ENCODE data around the gene DHX57. TPM values are rescaled to one million over a fixed set of nuclear protein-coding genes. Genes with fewer than 3 reads are reported as not detected.

DHX57 gene
- total RNA-seq, 1 experiment from 2014 or later: 27.5 TPM

- Mint-ChIP-seq H3K4me1 (peaks cover 0 to 3% of the 10 kb centered on the region in 2 experiments; a peak in 1 of 4 replicates), H3K4me3 (no peak overlapping the region), H3K9me3 (no peaks in the 10 kb centered on the region), H3K36me3 (ENCODE audit: insufficient read depth in 1 of 3, low read depth in 3 of 3) (no peaks in the 10 kb centered on the region), H3K27me3 (ENCODE audit: low read depth) (no peaks in the 10 kb centered on the region), H3K27ac (no peak overlapping the region)
- Histone ChIP-seq H3K79me2 (ENCODE audit: insufficient read depth, low read length) (no peaks in the 10 kb centered on the region), H4K20me1 (ENCODE audit: control insufficient read depth, insufficient read depth, insufficient read length) (no peaks in the 10 kb centered on the region), H3K56ac (ENCODE audit: insufficient read length, low read depth, low read length) (no peak overlapping the region), H3K23me2 (ENCODE audit: insufficient read length, low read depth, low read length, poor library complexity, severe bottlenecking) (no peaks in the 10 kb centered on the region), H3K4ac (ENCODE audit: low read depth, low read length) (no peak overlapping the region), H2BK120ac (ENCODE audit: low read depth, low read length, poor library complexity, severe bottlenecking) (no peak overlapping the region), H3K18ac (ENCODE audit: insufficient read length, low read depth, low read length) (no peak overlapping the region), H3T11ph (ENCODE audit: low read length) (no peak overlapping the region), H3K9ac (ENCODE audit: extremely low read depth, insufficient read length, low read length) (no peak overlapping the region), H3K27me3 (ENCODE audit: insufficient read depth, low read length) (no peaks in the 10 kb centered on the region), H2BK20ac (ENCODE audit: low read depth, low read length, poor library complexity, severe bottlenecking) (no peak overlapping the region), H2BK12ac (ENCODE audit: insufficient read length, low read depth, low read length) (no peak overlapping the region), H2AK5ac (ENCODE audit: insufficient read length, low read length) (no peak overlapping the region), H4K8ac (replicated peaks; ENCODE audit: insufficient read length, low read depth, low read length) (no peak overlapping the region), H3K14ac (ENCODE audit: insufficient read depth, low read length) (no peak overlapping the region), H2BK15ac (ENCODE audit: low read depth, low read length) (no peak overlapping the region), H3K23ac (ENCODE audit: insufficient read length, low read depth, low read length) (no peak overlapping the region), H4K5ac (ENCODE audit: insufficient read length, low read depth, low read length) (no peak overlapping the region), H2BK5ac (ENCODE audit: insufficient read length, low read length) (no peak overlapping the region), H2AFZ (ENCODE audit: low read length) (no peak overlapping the region), H3K27ac (ENCODE audit: insufficient read length, low read depth, low read length) (no peak overlapping the region), H4K91ac (ENCODE audit: insufficient read length, low read depth, low read length) (no peak overlapping the region), H3K9me3 (ENCODE audit: control insufficient read depth, low read depth, low read length) (no peaks in the 10 kb centered on the region), H3K79me1 (ENCODE audit: insufficient read depth, low read depth, low read length, poor library complexity, severe bottlenecking) (no peaks in the 10 kb centered on the region), H3K4me1 (ENCODE audit: insufficient read depth, low read length) (no peaks in the 10 kb centered on the region), H3K4me2 (ENCODE audit: insufficient read depth, insufficient read length, low read length) (no peak overlapping the region)
- TF ChIP-seq CTCF (conservative IDR thresholded peaks at IDR 0.05): no peak
- no CpG with 5 or more reads among the region's 4 CpGs for WGBS (ENCODE audit: extremely low coverage, insufficient read length, low lambda C conversion rate)
- DNase-seq: no peak
Measured at GRCh38 chr2:38887347-38887746, 11.6 kb upstream of the DHX57 start.

All from H9 (cell line).